A549 treated with Mapracorat at 1 μM for 4 hours (cell line): Measurements from ENCODE around the gene MRLN. TPM values are rescaled to one million over a fixed set of nuclear protein-coding genes. Genes with fewer than 3 reads are reported as not detected.

Experiments used
- total RNA-seq: library from RNA; stranded (reverse); fragments of 200-300 nt; extraction: Qiagen RNA extraction; gene quantifications from 5 replicates; pipeline ENCODE4 v1.2.3, GENCODE V29; 2022

The MRLN gene
- total RNA-seq: not detected in 5 replicates

DNA sequence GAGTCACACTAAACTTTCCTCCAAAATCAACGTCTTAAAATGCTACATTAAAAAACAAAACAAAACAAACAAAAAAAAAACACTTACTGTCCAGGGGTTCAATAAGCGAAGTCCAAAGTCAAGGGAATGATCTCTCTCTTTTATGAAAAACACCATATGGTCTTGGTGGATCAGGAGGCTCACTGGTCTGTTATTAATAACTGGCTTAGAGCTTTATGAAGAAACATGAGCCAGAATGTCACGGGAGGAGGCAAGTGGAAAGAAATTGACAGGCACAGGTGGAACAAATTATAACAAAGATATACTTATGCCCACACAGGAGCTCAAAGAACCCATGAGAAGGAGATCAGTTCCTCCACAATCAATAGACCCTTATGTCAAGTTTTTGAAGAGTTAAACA is at the start of gene MRLN:
Gene MRLN (minus strand): TSS at position 189 of the 400 bp plus-strand sequence.

GRCh38 chr10:59709395-59710125 is 43.7 kb downstream of the MRLN start, which contains the start of gene SLC16A9:
TSS of gene SLC16A9 (minus strand) at chr10:59709850. CDS start at chr10:59684291, 25,559 bp downstream.

Other genes starting within 250 kb of the MRLN start
- gene SLC16A9, start 43.6 kb downstream of the MRLN start, total RNA-seq: 0.12 to 0.17 TPM (median 0.13 TPM) in 5 replicates
- gene CCDC6, start 153.1 kb upstream of the MRLN start, total RNA-seq: 31.0 to 33.7 TPM (median 31.9 TPM) in 5 replicates